Esophagus muscularis mucosa (tissue), 4 donors: ENCODE measurements around the gene TMCC1.

Source experiments
- CTCF ChIP-seq, 3 experiments: fragments of 200-600 bp in 2 of 3; fragments of 450-650 bp in 1 of 3; sonication (generic) in 2 of 3; IDR thresholded peaks; one replicate each; pipeline ENCODE4 v1.5.1; 2017 to 2019; ENCODE audit warnings: antibody characterized with exemption in 3 of 3, mild to moderate bottlenecking in 2 of 3, moderate library complexity in 1 of 3
- EP300 ChIP-seq: sonication (generic); formaldehyde crosslinking; IDR thresholded peaks from one replicate; pipeline ENCODE4 v1.6.1; 2017; ENCODE audit warnings: antibody characterized with exemption
- POLR2A ChIP-seq: fragments of 450-650 bp; IDR thresholded peaks from one replicate; pipeline ENCODE4 v1.6.1; 2017; ENCODE audit warnings: antibody characterized with exemption, moderate library complexity, mild to moderate bottlenecking, low read depth
- POLR2AphosphoS5 ChIP-seq, 2 donors: sonication (generic); formaldehyde crosslinking; IDR thresholded peaks; one replicate each; pipeline ENCODE4 v1.6.1; 2017; ENCODE audit warnings: antibody characterized with exemption in 2 of 2

GRCh38 chr3:129657261-129658046, 236.1 kb downstream of the TMCC1 start:
- TF ChIP-seq CTCF (IDR thresholded peaks at IDR 0.05) (no peak), EP300 (no peak), POLR2A (no peak), POLR2AphosphoS5 (IDR thresholded peaks at IDR 0.05) (no peak)
